ENCODE data around the gene PRTN3.
A peak's percentile ranks its signal among the peaks of the same experiment; 100 is the strongest.

PRTN3 gene

GRCh38 chr19:821825-822503, 18.8 kb upstream of the PRTN3 start, which contains the start of gene PLPPR3:
Gene PLPPR3 (minus strand): TSS chr19:821955. CDS start chr19:821559, 396 bp downstream.
- Histone ChIP-seq H3K36me3 (ENCODE audit: control insufficient read depth, insufficient read depth, low read length) (no peaks in the 10 kb centered on the region), H3K4me3 (ENCODE audit: low read depth, low read length) (peak within 1 kb of the TSS; percentile 61), H3K9me3 (ENCODE audit: control insufficient read depth, insufficient read depth, low read length) (no peaks in the 10 kb centered on the region), H3K4me1 (ENCODE audit: control insufficient read depth, insufficient read depth, low read length) (no peaks in the 10 kb centered on the region), H3K9ac (ENCODE audit: low read depth, low read length) (no peak within 1 kb of the TSS), H3K27ac (ENCODE audit: low read depth, low read length) (peak within 1 kb of the TSS; percentile 12), H3K27me3 (ENCODE audit: control insufficient read depth, insufficient read depth, low read length) (no peaks in the 10 kb centered on the region)

DNA sequence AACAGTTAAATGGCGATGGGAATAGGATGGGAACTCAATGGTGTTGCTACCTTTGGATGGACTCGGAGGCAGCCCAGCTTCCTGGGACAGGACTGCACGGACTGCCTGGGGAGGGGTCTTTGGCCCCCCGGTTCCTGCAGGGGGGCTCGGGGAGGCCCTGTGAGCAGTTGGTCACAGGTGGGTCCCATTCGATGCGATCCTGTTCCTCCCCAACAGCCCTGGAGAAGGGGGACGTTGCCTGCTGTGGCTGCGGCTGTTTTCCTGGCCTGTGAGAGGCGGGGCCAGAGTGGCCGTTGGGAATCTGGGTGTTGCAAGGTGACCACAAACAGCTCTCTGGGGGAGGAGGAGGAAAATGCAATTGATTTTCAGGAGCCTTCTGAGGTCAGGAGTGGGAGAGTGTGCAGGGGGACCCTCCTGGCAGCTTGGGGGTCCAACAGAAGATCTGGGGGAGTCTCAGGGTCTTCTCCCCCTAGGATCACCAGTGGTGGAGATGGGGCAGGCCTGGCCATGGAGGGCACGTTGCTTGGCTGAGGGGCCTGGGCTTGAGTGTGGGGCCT, 17.2 kb upstream of the PRTN3 start:
- Histone ChIP-seq H3K27me3 (ENCODE audit: control insufficient read depth, insufficient read depth, low read length) (no peaks in the 10 kb centered on the region), H3K36me3 (ENCODE audit: control insufficient read depth, insufficient read depth, low read length) (no peaks in the 10 kb centered on the region), H3K27ac (ENCODE audit: low read depth, low read length) (no peak overlapping the region), H3K9ac (ENCODE audit: low read depth, low read length) (no peak overlapping the region), H3K4me1 (ENCODE audit: control insufficient read depth, insufficient read depth, low read length) (no peaks in the 10 kb centered on the region), H3K4me3 (ENCODE audit: low read depth, low read length) (no peak overlapping the region), H3K9me3 (ENCODE audit: control insufficient read depth, insufficient read depth, low read length) (no peaks in the 10 kb centered on the region)

DNA sequence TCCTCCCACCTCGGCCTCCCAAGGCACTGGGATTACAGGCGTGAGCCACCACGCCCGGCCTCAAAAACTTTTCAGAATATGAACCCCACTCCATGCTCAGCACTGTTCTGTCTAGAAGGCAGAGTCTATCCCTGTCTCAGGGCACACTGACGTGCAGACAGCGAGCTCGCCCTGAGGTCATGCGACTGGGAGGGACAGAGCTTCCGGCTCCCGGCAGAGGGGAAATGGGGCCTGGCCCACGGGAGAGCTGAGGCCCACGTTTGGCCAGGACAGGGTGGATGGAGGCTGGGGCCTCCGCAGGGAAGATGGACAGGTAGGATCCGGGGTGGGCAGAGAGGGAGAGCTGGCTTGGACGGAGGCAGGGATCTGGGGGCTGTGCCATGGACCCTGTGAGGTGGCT, 15.9 kb upstream of the PRTN3 start:
- Histone ChIP-seq H3K27me3 (ENCODE audit: control insufficient read depth, insufficient read depth, low read length) (no peaks in the 10 kb centered on the region), H3K4me3 (ENCODE audit: low read depth, low read length) (no peak overlapping the region)

DNA sequence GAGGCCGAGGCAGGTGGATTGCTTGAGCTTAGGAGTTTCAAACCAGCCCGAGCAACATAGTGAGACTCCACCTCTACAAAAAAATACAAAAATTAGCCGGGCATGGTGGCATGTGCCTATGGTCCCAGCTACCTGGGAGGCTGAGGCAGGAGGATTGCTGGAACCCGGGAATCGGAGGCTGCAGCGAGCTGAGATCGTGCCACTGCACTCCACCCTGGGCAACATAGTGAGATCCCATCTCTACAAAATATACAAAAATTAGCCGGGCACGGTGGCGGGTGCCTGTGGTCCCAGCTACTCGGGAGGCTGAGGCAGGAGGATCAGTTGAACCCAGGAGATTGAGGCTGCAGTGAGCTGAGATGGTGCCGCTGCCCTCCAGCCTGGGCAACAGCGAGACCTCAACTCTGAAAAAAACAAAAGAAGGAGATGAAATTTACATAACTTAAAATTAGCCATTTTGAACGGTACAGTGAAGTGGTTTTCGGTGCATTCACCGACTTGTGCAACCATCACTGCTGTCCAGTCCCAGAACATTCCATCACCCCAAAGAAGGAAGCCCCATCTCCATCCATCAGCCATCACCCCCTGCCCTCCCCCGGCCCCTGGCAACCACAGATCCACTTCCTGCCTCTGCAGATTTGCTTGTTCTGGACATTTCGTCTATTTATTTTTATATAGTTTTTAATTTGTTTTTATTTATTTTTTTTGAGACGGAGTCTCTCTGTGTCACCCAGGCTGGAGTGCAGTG, 14.7 kb upstream of the PRTN3 start:
- Histone ChIP-seq H3K9me3 (ENCODE audit: control insufficient read depth, insufficient read depth, low read length) (no peaks in the 10 kb centered on the region), H3K27me3 (ENCODE audit: control insufficient read depth, insufficient read depth, low read length) (no peaks in the 10 kb centered on the region), H3K4me3 (ENCODE audit: low read depth, low read length) (no peak overlapping the region), H3K36me3 (ENCODE audit: control insufficient read depth, insufficient read depth, low read length) (no peaks in the 10 kb centered on the region), H3K4me1 (ENCODE audit: control insufficient read depth, insufficient read depth, low read length) (no peaks in the 10 kb centered on the region), H3K9ac (ENCODE audit: low read depth, low read length) (no peak overlapping the region), H3K27ac (ENCODE audit: low read depth, low read length) (no peak overlapping the region)

More for the DNA sequence above, 15.9 kb upstream of the PRTN3 start:
- H3K9me3 ChIP-seq (ENCODE audit: control insufficient read depth, insufficient read depth, low read length), result no peaks in the 10 kb centered on the region
- H3K36me3 ChIP-seq (ENCODE audit: control insufficient read depth, insufficient read depth, low read length), result no peaks in the 10 kb centered on the region
- H3K9ac ChIP-seq (ENCODE audit: low read depth, low read length), result no peak overlapping the region
- H3K27ac ChIP-seq (ENCODE audit: low read depth, low read length), result no peak overlapping the region
- H3K4me1 ChIP-seq (ENCODE audit: control insufficient read depth, insufficient read depth, low read length), result no peaks in the 10 kb centered on the region

DNA sequence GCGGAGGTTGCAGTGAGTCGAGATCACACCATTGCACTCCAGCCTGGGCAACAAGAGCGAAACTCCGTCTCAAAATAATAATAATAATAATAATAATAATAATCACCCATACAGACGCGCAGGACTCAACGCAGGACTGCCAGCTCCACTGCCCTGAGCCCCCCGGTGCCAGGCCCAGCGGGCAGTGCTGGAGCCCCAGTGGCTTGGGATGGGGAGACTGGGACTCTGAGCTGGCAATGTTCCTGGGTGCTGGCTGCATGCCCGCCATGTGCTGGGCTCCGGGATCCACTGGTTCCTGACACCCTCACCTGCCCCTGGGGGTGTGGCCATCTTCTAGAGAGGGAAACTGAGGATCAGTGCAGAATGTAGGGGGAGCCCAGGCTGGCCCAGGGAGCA, 13.5 kb upstream of the PRTN3 start:
- Histone ChIP-seq H3K4me3 (ENCODE audit: low read depth, low read length) (no peak overlapping the region), H3K27ac (ENCODE audit: low read depth, low read length) (no peak overlapping the region), H3K36me3 (ENCODE audit: control insufficient read depth, insufficient read depth, low read length) (no peaks in the 10 kb centered on the region), H3K9ac (ENCODE audit: low read depth, low read length) (no peak overlapping the region), H3K9me3 (ENCODE audit: control insufficient read depth, insufficient read depth, low read length) (no peaks in the 10 kb centered on the region), H3K4me1 (ENCODE audit: control insufficient read depth, insufficient read depth, low read length) (no peaks in the 10 kb centered on the region), H3K27me3 (ENCODE audit: control insufficient read depth, insufficient read depth, low read length) (no peaks in the 10 kb centered on the region)

DNA sequence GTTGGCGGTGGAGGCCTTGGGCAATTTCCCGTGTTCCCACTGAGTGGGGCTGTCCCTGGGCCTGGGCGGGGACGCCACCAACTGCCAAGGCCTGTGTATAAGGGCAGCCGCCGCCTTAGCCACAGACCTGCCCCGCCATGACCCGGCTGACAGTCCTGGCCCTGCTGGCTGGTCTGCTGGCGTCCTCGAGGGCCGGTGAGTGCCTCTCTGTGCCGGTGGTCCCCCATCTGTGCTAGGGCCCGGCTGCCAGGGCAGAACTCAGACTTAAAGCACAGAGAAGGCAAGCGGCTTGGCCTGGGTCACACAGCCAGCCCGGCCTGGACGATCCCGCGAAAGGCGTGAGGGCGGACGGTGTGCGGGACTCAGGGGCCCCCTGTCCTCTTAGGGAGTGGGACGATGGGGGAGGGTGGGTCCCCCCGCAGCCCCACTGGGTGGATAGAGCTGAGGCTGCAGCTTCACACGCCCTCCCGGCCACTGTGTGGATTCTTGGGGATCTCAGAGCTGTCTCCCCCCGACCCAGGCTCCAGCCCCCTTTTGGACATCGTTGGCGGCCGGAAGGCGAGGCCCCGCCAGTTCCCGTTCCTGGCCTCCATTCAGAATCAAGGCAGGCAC, 13.0 kb upstream of the PRTN3 start, which contains the start of gene AZU1:
Gene AZU1, plus strand, starts transcription at position 128 of the 612 bp plus-strand sequence. Its CDS starts 10 bp downstream, at position 138.
- Histone ChIP-seq H3K9ac (ENCODE audit: low read depth, low read length) (no peak within 1 kb of the TSS), H3K9me3 (ENCODE audit: control insufficient read depth, insufficient read depth, low read length) (no peaks in the 10 kb centered on the region), H3K36me3 (ENCODE audit: control insufficient read depth, insufficient read depth, low read length) (no peaks in the 10 kb centered on the region), H3K27ac (ENCODE audit: low read depth, low read length) (no peak within 1 kb of the TSS), H3K4me1 (ENCODE audit: control insufficient read depth, insufficient read depth, low read length) (no peaks in the 10 kb centered on the region), H3K27me3 (ENCODE audit: control insufficient read depth, insufficient read depth, low read length) (no peaks in the 10 kb centered on the region), H3K4me3 (ENCODE audit: low read depth, low read length) (no peak within 1 kb of the TSS)

DNA sequence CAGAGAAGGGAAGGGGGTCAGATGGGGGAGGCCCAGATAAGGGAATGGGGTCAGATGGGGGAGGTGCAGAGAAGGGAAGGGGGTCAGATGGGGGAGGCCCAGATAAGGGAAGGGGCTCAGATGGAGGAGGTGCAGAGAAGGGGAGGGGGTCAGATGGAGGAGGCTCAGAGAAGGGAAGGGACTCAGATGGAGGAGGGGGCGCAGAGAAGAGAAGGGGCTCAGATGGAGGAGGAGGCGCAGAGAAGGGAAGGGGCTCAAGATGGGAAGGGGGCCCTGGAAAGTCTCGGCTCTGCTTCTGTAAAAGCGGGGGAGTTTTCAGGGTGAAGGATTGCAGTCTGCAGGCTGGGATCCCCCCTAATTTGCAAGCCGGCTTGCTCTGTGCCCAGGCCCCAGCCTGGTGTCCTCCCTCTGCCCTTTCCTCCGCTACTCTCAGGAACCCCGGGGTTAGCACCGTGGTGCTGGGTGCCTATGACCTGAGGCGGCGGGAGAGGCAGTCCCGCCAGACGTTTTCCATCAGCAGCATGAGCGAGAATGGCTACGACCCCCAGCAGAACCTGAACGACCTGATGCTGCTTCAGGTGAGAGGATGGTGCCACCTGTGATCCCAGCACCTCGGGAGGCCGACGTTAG, 11.6 kb upstream of the PRTN3 start:
- Histone ChIP-seq H3K36me3 (ENCODE audit: control insufficient read depth, insufficient read depth, low read length) (no peaks in the 10 kb centered on the region), H3K9me3 (ENCODE audit: control insufficient read depth, insufficient read depth, low read length) (no peaks in the 10 kb centered on the region), H3K27ac (ENCODE audit: low read depth, low read length) (no peak overlapping the region), H3K27me3 (ENCODE audit: control insufficient read depth, insufficient read depth, low read length) (no peaks in the 10 kb centered on the region), H3K4me1 (ENCODE audit: control insufficient read depth, insufficient read depth, low read length) (no peaks in the 10 kb centered on the region), H3K9ac (ENCODE audit: low read depth, low read length) (no peak overlapping the region), H3K4me3 (ENCODE audit: low read depth, low read length) (no peak overlapping the region)

DNA sequence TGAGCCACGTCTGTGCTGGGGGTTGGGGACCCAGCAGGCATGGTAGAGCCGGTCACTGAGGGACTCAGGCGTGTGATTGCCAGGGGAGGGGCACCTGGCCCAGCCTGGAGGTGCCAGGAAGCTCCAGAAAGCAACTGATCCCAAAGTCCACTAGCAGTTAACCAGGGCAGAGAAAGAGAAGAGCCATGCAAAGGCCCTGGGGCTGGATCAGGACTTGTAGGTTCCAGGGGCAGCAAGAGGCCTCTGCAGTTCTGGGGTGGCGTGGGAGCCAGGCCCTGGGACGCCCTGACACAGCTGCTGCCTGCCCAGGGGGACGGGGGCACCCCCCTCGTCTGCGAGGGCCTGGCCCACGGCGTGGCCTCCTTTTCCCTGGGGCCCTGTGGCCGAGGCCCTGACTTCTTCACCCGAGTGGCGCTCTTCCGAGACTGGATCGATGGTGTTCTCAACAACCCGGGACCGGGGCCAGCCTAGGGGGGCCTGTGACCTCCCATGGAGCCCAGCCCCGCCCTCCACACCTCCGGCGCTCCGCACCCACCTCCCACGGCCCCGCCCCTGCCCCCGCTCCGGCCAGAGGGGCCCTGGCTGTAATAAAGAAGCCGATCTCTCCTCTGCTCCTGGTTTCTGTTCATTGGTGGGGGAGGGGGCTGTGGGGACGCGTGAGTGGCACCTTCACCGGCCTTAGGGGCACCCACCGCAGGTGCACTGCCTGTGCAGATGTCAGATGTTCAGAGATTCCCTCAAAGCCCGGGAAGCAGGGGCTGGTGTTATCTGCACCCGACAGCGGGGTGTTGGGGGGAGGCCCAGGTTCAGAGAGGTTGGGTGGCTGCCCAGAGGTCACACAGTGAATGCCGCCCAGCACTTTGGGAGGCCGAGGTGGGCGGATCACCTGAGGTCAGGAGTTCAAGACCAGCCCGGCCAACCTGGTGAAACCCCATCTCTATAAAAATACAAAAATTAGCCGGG, 9.1 kb upstream of the PRTN3 start:
- Histone ChIP-seq H3K9me3 (ENCODE audit: control insufficient read depth, insufficient read depth, low read length) (no peaks in the 10 kb centered on the region), H3K9ac (ENCODE audit: low read depth, low read length) (no peak overlapping the region), H3K36me3 (ENCODE audit: control insufficient read depth, insufficient read depth, low read length) (no peaks in the 10 kb centered on the region), H3K4me3 (ENCODE audit: low read depth, low read length) (no peak overlapping the region), H3K27ac (ENCODE audit: low read depth, low read length) (no peak overlapping the region), H3K27me3 (ENCODE audit: control insufficient read depth, insufficient read depth, low read length) (no peaks in the 10 kb centered on the region), H3K4me1 (ENCODE audit: control insufficient read depth, insufficient read depth, low read length) (no peaks in the 10 kb centered on the region)

GRCh38 chr19:834216-834615, 6.6 kb upstream of the PRTN3 start:
- no peak overlapping the region for H3K9ac ChIP-seq (ENCODE audit: low read depth, low read length)
- no peak overlapping the region for H3K4me3 ChIP-seq (ENCODE audit: low read depth, low read length)
- no peaks in the 10 kb centered on the region for H3K4me1 ChIP-seq (ENCODE audit: control insufficient read depth, insufficient read depth, low read length)
- no peaks in the 10 kb centered on the region for H3K9me3 ChIP-seq (ENCODE audit: control insufficient read depth, insufficient read depth, low read length)
- H3K27me3 ChIP-seq (ENCODE audit: control insufficient read depth, insufficient read depth, low read length), result no peaks in the 10 kb centered on the region
- H3K27ac ChIP-seq (ENCODE audit: low read depth, low read length), result no peak overlapping the region
- no peaks in the 10 kb centered on the region for H3K36me3 ChIP-seq (ENCODE audit: control insufficient read depth, insufficient read depth, low read length)

All from HUES48 (cell line).